ENCODE results near the gene VCL. TPM values are rescaled to one million over a fixed set of nuclear protein-coding genes. Genes with fewer than 3 reads are reported as not detected.
A peak's percentile ranks its signal among the peaks of the same experiment; 100 is the strongest.

VCL gene
- total RNA-seq, 2 experiments from 2014 or later, result 20.7 to 22.7 TPM

- POLR2A ChIA-PET, result no interaction called here
Observed at GRCh38 chr10:73973427-73973826, 24.5 kb upstream of the VCL start.

GRCh38 chr10:73974309-73974946, 23.5 kb upstream of the VCL start:
- Mint-ChIP-seq H3K36me3 (ENCODE audit: low read depth) (no peaks in the 10 kb centered on the region), H3K4me1 (peaks cover 12% of the 10 kb centered on the region), H3K27ac (peak overlapping the region; percentile 24), H3K27me3 (no peaks in the 10 kb centered on the region), H3K9me3 (ENCODE audit: low read depth) (no peaks in the 10 kb centered on the region), H3K4me3 (no peak overlapping the region)
- POLR2A ChIA-PET, result no interaction called here
- DNase-seq (no peak), ATAC-seq (peak; percentile 57)
- intact Hi-C loops (cut with DNase I, micrococcal nuclease), result no loop called here
- CTCF ChIA-PET, result interaction anchor here (0.6 to 3.5 kb wide), 11 partner anchors 8 to 332 kb away, joined by 3 to 12 read pairs (median 3); no protein-coding TSS in a partner anchor

More at GRCh38 chr10:73973427-73973826, 24.5 kb upstream of the VCL start:
- no peak overlapping the region for H3K27ac Mint-ChIP-seq
- H3K27me3 Mint-ChIP-seq, result no peaks in the 10 kb centered on the region
- peaks cover 12% of the 10 kb centered on the region for H3K4me1 Mint-ChIP-seq
- H3K9me3 Mint-ChIP-seq (ENCODE audit: low read depth), result no peaks in the 10 kb centered on the region
- intact Hi-C loops (cut with DNase I, micrococcal nuclease), result no loop called here
- DNase-seq (no peak), ATAC-seq (no peak)
- no peak overlapping the region for H3K4me3 Mint-ChIP-seq
- CTCF ChIA-PET, result interaction anchor here (0.6 to 3.5 kb wide), 4 partner anchors 12 to 165 kb away, joined by 3 to 12 read pairs (median 3); no protein-coding TSS in a partner anchor
- H3K36me3 Mint-ChIP-seq (ENCODE audit: low read depth), result no peaks in the 10 kb centered on the region

GRCh38 chr10:73975388-73975787, 22.5 kb upstream of the VCL start:
- no peaks in the 10 kb centered on the region for H3K9me3 Mint-ChIP-seq (ENCODE audit: low read depth)
- intact Hi-C loops (cut with DNase I, micrococcal nuclease), result no loop called here
- POLR2A ChIA-PET, result no interaction called here

GRCh38 chr10:73979141-73979808, 18.6 kb upstream of the VCL start:
- Mint-ChIP-seq H3K4me1 (peaks cover 16% of the 10 kb centered on the region), H3K27me3 (no peaks in the 10 kb centered on the region), H3K36me3 (ENCODE audit: low read depth) (no peaks in the 10 kb centered on the region), H3K4me3 (no peak overlapping the region), H3K9me3 (ENCODE audit: low read depth) (no peaks in the 10 kb centered on the region), H3K27ac (no peak overlapping the region)
- DNase-seq (no peak), ATAC-seq (no peak)
- intact Hi-C loops (cut with DNase I, micrococcal nuclease), result no loop called here
- POLR2A ChIA-PET, result interaction anchor here (0.6 kb wide), 1 partner anchor 18 kb away, joined by 3 read pairs; no protein-coding TSS in a partner anchor
- CTCF ChIA-PET, result interaction anchor here (0.6 to 1.2 kb wide), 4 partner anchors 21 to 343 kb away, joined by 3 to 5 read pairs (median 3); no protein-coding TSS in a partner anchor

More at GRCh38 chr10:73975388-73975787, 22.5 kb upstream of the VCL start:
- CTCF ChIA-PET, result interaction anchor here (0.7 to 3.5 kb wide), 6 partner anchors 9 to 238 kb away, joined by 3 to 12 read pairs (median 4); no protein-coding TSS in a partner anchor
- Mint-ChIP-seq H3K4me1 (peaks cover 17% of the 10 kb centered on the region), H3K27me3 (no peaks in the 10 kb centered on the region), H3K36me3 (ENCODE audit: low read depth) (no peaks in the 10 kb centered on the region), H3K4me3 (no peak overlapping the region), H3K27ac (no peak overlapping the region)
- no peak for DNase-seq
- no peak for ATAC-seq

- no peak overlapping the region for H3K4me3 Mint-ChIP-seq
- POLR2A ChIA-PET, result interaction anchor here (0.6 kb wide), 1 partner anchor 17 kb away, joined by 3 read pairs; no protein-coding TSS in a partner anchor
- ATAC-seq (no peak), DNase-seq (no peak)
- H3K27ac Mint-ChIP-seq, result no peak overlapping the region
- H3K27me3 Mint-ChIP-seq, result no peaks in the 10 kb centered on the region
- CTCF ChIA-PET, result interaction anchor here (0.6 to 1.5 kb wide), 3 partner anchors 13 to 52 kb away, joined by 3 read pairs; no protein-coding TSS in a partner anchor
- intact Hi-C loops (cut with DNase I, micrococcal nuclease), result no loop called here
- H3K36me3 Mint-ChIP-seq (ENCODE audit: low read depth), result no peaks in the 10 kb centered on the region
- no peaks in the 10 kb centered on the region for H3K9me3 Mint-ChIP-seq (ENCODE audit: low read depth)
- peaks cover 11% of the 10 kb centered on the region for H3K4me1 Mint-ChIP-seq
Observed at GRCh38 chr10:73979809-73980433, 18.0 kb upstream of the VCL start.

- no peak overlapping the region for H3K4me3 Mint-ChIP-seq
- POLR2A ChIA-PET, result no interaction called here
- DNase-seq (no peak), ATAC-seq (no peak)
- peaks cover 11% of the 10 kb centered on the region for H3K4me1 Mint-ChIP-seq
- H3K9me3 Mint-ChIP-seq (ENCODE audit: low read depth), result no peaks in the 10 kb centered on the region
- CTCF ChIA-PET, result interaction anchor here (0.6 to 1.9 kb wide), 3 partner anchors 18 to 98 kb away, joined by 3 to 6 read pairs (median 4); no protein-coding TSS in a partner anchor
- no peaks in the 10 kb centered on the region for H3K36me3 Mint-ChIP-seq (ENCODE audit: low read depth)
- no peaks in the 10 kb centered on the region for H3K27me3 Mint-ChIP-seq
- H3K27ac Mint-ChIP-seq, result no peak overlapping the region
- intact Hi-C loops (cut with DNase I, micrococcal nuclease), result no loop called here
Observed at GRCh38 chr10:73981812-73982211, 16.1 kb upstream of the VCL start.

GRCh38 chr10:73983096-73984047, 14.5 kb upstream of the VCL start:
- ATAC-seq (peak; percentile 92), DNase-seq (peak; percentile 19)
- Mint-ChIP-seq H3K27ac (no peak overlapping the region), H3K9me3 (ENCODE audit: low read depth) (no peaks in the 10 kb centered on the region), H3K36me3 (ENCODE audit: low read depth) (no peaks in the 10 kb centered on the region), H3K4me1 (peaks cover 11% of the 10 kb centered on the region), H3K27me3 (no peaks in the 10 kb centered on the region), H3K4me3 (no peak overlapping the region)
- intact Hi-C loops (cut with DNase I, micrococcal nuclease), result no loop called here
- POLR2A ChIA-PET, result no interaction called here
- CTCF ChIA-PET, result interaction anchor here (0.6 to 1.9 kb wide), 2 partner anchors 25 to 137 kb away, joined by 3 to 6 read pairs; no protein-coding TSS in a partner anchor

- H3K4me3 Mint-ChIP-seq, result no peak overlapping the region
- ATAC-seq (no peak), DNase-seq (no peak)
- peaks cover 34% of the 10 kb centered on the region for H3K4me1 Mint-ChIP-seq
- no peaks in the 10 kb centered on the region for H3K36me3 Mint-ChIP-seq (ENCODE audit: low read depth)
- no peaks in the 10 kb centered on the region for H3K9me3 Mint-ChIP-seq (ENCODE audit: low read depth)
- ChIA-PET CTCF (interaction anchor here (2.0 kb wide), 1 partner anchor 49 kb away, joined by 4 read pairs; no protein-coding TSS in a partner anchor), POLR2A (no interaction called here)
- no peak overlapping the region for H3K27ac Mint-ChIP-seq
- intact Hi-C loops (cut with DNase I, micrococcal nuclease), result loop anchor here in 1 of 2 experiments (10.0 kb wide), 2 partner anchors 745 to 1245 kb away; partner anchors contain the start of genes COMTD1 and DNAJC9
- no peaks in the 10 kb centered on the region for H3K27me3 Mint-ChIP-seq
Observed at GRCh38 chr10:73989594-73990150, 8.2 kb upstream of the VCL start.

- Mint-ChIP-seq H3K4me1 (peaks cover 34% of the 10 kb centered on the region), H3K4me3 (peak overlapping the region; percentile 28), H3K9me3 (ENCODE audit: low read depth) (no peaks in the 10 kb centered on the region), H3K27ac (peak overlapping the region; percentile 83), H3K36me3 (ENCODE audit: low read depth) (no peaks in the 10 kb centered on the region), H3K27me3 (no peaks in the 10 kb centered on the region)
- DNase-seq (no peak), ATAC-seq (no peak)
- CTCF ChIA-PET, result interaction anchor here (0.7 to 2.0 kb wide), 3 partner anchors 35 to 63 kb away, joined by 3 to 9 read pairs (median 3); no protein-coding TSS in a partner anchor
- intact Hi-C loops (cut with DNase I, micrococcal nuclease), result loop anchor here in 1 of 2 experiments (10.0 kb wide), 2 partner anchors 747 to 1243 kb away; partner anchors contain the start of genes COMTD1 and DNAJC9
- POLR2A ChIA-PET, result interaction anchor here (0.5 to 0.6 kb wide), 2 partner anchors 35 to 141 kb away, joined by 3 read pairs; no protein-coding TSS in a partner anchor
Observed at GRCh38 chr10:73991203-73991883, 6.6 kb upstream of the VCL start.

Measured in activated CD4-positive, alpha-beta T cell treated with anti-CD3 and anti-CD28 coated beads for 36 hours (primary cell).